T-helper 2 cell treated with Interferon-gamma antibody and Interleukin-4, amounts not matched to agents 100 ng/mL and 5 ng/mL, for 36 hours (primary cell): ENCODE results near the gene GPR156. TPM values are rescaled to one million over a fixed set of nuclear protein-coding genes. Genes with fewer than 3 reads are reported as not detected.
"Not testable (repeated sequence)": the region's sequence is repeated elsewhere in the genome, so short reads cannot be mapped to it uniquely, and the experiment has no call there.

ENCODE experiments used
- intact Hi-C: fragments of 100-400 bp; cut with micrococcal nuclease; formaldehyde crosslinking; loops from one replicate; pipeline ENCODE4 v1.15.1; 2023
- total RNA-seq: library from RNA; stranded (reverse); gene quantifications from 2 replicates; pipeline ENCODE4 v1.2.3, GENCODE V29; 2022

Gene GPR156
- total RNA-seq, 1 donor from 2014 or later, result not detected

DNA sequence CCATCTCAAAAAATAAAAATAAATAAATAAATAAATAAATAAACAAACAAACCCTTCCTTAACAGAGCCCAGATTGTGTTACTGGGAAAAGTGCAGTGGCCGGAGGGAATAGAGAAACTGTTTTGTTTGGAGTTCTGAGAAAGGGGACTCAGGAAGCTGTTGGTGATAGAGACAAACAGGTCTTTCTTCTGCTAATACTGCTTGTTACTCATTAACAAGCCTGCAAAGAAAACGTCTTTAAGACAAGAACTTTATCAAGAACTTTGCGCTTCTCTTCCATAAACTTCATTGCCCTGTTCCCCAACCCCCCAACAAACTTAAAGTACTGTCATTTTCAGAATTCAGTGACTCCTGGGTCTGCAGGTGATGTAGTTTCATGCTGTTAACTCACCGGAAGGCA, 122.0 kb downstream of the GPR156 start:
- intact Hi-C loops, result no loop called here

DNA sequence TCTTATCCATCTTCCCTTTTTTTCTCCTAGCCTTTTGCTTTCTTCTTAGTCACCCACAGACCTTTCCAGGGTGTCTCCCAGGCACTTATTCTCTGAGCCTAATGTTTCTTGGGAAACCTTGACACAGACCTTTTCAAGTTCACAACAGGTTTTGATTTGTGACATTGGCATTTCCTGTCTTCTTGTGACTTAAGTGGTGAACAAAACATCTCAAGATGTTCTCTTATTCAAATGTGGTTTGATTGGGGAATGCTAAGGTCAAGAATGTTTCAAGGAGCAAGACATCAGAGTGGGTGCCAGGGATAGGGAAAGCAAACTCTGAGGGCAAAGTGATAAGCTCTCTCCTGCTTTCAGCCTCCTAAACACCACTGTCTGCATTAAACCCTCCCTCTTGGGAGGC, 122.6 kb downstream of the GPR156 start:
- intact Hi-C loops, result no loop called here

DNA sequence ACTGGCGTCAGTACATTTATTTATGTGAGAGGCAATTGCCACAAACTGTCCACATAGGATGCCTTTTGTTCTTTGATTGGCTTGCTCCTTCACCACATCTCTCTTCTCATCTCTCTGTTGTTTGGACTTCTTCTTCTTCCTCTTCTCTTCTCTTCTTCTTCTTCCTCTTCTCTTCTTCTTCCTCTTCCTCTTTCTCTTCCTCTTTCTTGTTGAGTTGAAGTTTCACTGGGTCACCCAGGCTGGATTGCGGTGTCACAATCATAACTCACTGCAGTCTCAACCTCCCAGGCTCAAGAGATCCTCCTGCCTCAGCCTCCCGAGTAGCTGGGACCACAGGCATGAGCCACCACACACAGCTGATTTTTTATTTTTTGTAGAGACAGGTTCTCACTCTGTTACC, 123.1 kb downstream of the GPR156 start:
- intact Hi-C loops, result no loop called here

DNA sequence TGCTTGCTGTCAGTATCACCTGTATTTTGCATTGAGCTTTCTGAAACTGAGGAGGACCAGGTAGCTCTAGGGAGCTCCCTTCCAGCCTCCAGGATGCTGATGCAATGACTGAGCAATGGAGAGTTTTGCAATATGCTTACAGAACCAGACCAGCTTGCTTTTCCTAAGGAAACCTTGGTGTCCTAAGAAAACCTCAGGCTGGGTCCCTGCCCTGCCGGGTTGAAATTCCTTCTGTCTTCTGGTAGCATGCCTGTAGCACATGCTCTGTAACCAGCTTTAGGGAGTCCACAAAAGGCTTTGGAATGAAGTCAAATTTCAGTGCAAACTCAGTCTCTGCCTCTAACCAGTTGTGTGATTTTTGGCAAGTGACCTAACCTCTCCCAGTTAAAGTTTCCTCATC, 125.0 kb downstream of the GPR156 start:
- intact Hi-C loops, result no loop called here

DNA sequence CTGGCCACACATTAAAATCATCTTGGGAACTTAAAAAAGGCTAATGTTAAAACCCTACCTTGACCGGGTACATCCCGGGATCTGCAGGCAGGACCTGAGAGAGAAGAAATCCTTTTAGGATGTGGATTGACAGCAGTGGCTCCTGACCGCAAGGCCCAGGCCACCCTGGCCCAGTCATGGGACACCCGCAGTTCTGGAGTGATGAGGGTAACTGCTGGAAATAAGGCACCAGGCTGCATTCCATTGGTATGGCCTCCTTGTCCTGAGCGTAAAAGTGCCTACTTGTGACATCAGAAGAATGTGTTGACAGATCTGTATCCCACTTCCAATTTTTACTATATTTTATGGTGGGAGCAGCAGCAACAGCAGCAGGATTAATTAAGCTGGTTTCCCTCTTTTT, 127.3 kb downstream of the GPR156 start:
- intact Hi-C loops, result no loop called here

DNA sequence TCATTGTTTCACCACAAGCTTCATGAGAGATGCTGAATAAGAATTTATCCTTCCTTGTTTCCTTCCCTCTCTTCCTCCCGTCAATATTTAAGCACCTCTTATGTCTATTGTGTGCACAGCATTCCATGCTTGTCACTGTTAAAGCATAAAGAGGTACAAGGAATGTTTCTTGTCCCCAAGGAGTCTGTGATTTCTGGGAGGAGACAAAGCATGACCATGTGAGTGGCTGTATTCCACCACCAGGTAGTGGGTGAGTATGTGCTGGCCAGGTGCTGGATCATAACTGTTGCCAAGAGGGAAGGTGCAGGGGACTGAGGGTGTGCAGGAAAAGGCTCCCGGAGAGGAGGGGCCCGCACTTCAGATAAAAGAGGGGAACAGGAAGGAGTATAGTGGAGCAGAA, 127.9 kb downstream of the GPR156 start:
- intact Hi-C loops, result no loop called here

DNA sequence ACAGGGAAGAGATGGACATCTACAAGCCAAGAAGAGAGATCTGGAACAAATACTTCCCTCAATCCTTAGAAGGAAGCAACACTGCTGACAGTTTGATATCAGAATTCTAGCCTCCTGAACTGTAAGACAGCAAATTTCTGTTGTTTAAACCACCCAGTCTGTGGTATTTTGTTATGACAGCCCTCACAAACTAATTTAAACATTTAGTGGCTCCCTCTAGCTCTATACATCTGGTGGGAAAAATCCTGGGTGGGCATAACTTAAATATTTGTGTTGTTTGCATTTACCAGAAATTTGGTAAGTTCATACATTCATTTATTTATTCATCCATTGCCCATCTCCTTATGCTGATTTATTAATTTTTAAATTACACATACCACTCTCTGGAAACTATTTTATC, 128.3 kb downstream of the GPR156 start:
- intact Hi-C loops, result no loop called here

DNA sequence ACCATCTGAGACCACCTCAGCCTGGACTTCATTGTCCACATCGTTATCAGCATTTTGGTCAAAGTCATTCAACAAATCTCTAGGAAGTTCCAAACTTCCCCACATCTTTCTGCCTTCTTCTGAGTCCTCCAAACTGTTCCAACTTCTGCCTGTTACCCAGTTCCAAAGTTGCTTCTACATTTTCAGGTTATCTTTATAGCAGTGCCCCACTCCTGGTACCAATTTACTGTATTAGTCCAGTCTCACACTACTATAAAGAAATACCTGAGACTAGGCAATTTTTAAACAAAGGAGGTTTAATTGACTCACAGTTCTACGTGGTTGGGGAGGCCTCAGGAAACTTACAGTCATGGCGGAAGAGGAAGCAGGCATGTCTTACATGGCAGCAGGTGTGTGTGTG, 129.3 kb downstream of the GPR156 start:
- intact Hi-C loops, result not testable (repeated sequence)

DNA sequence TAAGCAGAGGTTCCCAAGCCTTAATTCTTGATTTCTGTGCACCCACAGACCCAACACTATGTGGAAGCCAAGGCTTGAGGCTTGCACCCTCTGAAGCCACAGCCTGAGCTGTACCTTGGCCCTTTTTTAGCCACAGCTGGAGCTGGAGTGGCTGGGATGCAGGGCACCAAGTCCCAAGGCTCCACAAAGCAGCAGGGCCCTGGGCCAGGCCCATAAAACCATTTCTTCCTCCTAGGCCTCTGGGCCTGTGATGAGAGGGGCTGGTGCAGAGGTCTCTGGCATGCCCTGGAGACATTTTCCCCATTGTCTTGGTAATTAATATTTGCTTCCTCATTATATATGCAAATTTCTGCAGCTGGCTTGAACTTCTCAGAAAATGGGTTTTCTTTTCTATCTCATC, 129.9 kb downstream of the GPR156 start:
- intact Hi-C loops, result no loop called here

DNA sequence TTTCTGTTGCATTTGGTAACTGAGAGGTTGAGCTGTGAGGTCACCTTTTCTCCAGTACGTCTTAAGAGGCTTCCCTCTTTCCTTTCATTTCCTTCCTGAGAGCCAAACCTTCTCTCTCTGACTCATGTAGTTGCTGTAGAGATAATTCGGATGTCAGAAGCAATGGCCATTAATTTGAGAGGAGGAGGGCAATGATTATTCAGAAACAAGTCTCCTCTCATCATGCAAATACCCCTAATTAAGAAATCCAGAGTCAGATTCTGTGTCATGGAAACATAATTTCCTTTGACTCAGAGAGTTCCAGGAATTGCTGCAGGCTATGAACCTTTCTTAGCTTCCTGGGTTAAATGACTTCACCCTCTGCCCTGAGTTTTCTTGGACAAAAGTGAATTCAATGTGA, 131.7 kb downstream of the GPR156 start:
- intact Hi-C loops, result no loop called here

DNA sequence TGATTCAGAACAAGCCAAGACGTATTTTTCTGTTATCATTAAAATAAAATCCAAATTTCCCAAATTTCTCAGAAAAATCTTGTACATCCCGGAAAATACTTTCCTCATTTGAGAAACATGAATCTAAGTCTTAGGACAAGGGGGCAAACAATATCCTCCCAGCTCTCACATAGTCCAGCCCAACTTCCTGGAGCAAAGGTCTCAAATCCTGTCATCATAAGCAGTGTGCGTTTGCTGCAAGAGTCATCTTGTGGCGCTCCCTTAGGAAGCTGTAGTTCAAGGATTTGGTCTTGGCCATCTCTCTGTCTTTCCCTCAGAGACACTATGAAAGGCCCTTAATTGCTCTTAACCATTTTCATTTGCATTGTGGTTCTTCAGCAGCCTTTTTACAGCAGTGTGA, 133.2 kb downstream of the GPR156 start:
- intact Hi-C loops, result no loop called here

DNA sequence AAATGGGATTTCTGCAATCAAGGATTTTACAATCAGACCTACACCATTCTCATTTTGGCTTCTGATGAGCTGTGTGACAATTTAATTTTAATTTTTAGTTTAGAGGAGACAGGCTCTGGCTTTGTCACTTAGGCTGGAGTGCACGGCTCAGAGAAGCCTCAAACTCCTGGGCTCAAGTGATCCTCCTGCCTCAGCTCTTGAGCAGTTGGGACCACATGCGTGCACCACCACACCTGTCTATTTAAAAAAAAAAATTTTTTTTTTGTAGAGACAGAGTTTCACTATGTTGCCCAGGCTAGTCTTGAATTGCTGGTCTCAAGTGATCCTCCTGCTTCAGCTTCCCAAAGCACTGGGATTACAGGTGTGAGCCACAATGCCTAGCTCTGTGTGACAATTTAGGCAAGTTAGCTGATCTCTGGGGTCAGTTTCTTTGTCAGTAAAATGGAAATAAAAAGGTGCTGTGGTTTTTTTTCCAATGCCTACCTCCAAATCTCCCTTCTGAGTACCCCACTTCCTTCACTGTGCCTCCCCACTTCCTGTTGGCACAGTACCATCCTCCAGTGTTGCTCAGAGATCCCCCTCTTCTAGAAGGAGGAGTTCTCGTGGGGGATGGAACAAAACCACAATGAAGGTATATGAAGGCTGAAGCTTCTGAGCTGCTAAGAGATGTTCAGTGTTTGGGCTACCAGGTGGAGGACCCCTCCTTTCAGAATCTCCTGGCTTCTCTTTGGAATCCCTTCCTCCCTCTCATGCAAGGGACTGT, 136.7 kb downstream of the GPR156 start:
- intact Hi-C loops, result no loop called here

DNA sequence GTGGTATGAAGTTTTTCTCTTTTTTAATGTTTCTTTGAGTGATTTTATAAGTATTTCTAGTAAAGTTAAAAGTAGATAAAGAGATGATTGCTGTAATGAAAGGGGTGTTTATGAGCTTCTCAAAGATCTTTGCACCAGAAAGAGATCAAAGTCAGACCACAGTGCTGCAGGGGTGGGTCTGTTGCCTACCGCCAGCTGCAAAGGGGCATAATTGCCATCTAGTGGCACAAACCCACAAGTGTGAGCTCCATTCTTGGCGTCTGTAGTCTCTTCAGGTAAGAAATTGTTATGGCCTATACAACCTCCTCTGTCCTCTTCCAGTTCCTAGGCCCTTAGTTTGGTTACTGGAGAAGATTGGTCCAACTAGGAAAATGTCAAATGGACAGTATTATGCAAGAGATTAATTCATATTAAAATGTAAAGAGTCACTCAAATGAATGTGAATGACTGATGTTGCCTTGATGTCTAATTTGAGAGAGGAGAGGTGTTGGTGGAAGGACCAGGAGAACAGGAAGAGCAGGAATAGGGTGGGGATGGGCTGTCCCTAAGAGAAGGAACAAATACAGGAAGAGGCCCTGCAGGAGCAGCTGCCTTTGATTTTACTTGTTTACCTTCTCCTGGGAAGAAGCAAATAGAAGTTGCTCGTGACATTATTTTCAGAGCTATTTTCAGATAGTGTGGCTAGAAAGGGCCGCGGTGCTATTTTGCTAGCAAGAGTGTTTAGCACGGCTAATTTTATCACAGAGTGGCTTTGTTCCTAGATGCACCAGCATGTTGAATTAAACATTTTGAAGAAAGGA, 137.8 kb downstream of the GPR156 start:
- intact Hi-C loops, result loop anchor here (1.0 kb wide), 1 partner anchor 255 kb away; no protein-coding TSS in a partner anchor

DNA sequence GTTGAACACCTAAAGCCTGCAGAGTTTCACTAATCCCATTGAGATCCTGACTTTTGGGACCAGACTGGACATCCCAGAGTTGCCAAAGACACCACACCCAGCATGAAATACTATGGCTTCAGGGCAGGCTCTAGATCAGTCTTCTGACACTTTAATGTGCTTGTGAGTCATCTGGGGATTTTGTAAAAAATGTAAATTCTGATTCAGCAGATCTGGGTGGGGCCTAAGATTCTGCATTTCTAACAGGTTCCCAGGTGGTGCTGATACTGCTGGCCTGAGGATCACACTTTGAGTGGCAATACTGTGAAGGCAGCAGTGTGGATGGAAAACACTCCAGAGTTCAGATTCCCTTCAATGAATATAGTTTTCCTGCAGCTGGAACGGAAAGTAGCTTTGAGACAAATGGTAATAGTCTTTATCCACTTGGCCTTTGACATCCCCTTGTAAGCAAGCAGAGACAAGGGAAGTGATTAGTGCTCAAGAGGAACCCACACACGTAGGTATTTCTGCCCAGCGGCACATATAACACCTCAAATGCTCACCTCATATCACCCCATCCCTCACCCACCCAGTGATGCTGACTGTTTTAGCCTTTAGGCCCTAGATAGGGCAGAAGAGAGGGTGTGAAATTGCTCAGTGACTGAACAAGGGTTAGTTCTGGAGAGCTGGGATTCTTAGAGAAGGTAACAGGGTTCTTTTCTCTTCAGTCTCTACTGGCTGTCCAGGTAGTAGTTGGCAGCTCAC, 139.3 kb downstream of the GPR156 start:
- intact Hi-C loops, result loop anchor here (1.0 kb wide), 1 partner anchor 324 kb away; no protein-coding TSS in a partner anchor

DNA sequence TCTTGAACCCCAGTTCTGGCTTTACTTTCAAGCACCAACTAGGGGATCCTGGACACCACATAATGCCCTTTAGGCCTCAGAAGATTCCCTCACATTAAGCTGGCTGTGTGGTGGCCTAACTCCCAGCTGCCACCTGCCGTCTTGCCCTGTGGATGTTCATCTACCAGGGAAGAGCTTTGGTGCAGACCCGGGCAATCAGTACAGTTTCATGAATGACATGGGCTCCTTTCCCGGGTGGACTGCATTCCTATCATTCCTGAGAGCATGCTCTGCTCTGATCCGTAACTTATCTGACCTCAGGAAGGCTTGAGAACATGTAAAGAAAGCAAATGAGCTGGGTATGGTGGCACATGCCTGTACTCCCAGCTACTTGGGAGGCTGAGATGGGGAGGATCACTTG, 140.8 kb downstream of the GPR156 start:
- intact Hi-C loops, result no loop called here

DNA sequence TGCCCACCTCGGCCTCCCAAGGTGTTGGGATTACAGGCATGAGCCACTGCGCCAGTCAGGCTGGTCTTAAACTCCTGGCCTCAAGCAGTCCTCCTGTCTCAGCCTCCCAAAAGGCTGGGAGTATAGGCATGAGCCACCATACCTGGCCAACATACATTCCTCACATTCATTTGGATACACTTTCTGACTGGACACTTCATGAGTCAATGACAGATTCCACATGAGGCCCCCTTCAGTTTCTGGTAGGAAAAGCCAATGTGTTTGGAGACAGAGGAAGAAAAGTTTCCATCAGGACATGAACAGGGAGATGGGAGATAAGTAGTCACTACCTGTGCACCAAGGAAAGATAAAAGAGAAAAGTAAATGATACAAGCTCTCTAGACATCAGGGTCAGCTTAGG, 141.3 kb downstream of the GPR156 start:
- intact Hi-C loops, result no loop called here

DNA sequence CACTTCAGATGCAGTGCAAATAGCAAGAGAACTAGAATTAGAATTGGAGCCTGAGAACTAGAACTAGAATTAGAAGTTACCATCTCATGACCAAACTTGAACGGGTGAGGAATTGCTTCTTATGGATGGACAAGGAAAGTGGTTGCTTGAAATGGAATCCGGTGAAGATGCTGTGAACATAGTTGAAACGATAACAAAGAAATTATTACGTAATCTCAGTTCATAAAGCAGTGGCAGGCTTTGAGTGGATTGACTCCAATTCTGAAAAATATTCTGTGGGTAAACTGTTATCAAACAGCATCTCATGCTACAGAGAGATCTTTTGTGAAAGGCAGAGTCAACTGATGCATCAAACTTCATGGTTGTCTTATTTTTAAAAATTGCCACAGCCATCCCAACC, 142.8 kb downstream of the GPR156 start:
- intact Hi-C loops, result no loop called here

DNA sequence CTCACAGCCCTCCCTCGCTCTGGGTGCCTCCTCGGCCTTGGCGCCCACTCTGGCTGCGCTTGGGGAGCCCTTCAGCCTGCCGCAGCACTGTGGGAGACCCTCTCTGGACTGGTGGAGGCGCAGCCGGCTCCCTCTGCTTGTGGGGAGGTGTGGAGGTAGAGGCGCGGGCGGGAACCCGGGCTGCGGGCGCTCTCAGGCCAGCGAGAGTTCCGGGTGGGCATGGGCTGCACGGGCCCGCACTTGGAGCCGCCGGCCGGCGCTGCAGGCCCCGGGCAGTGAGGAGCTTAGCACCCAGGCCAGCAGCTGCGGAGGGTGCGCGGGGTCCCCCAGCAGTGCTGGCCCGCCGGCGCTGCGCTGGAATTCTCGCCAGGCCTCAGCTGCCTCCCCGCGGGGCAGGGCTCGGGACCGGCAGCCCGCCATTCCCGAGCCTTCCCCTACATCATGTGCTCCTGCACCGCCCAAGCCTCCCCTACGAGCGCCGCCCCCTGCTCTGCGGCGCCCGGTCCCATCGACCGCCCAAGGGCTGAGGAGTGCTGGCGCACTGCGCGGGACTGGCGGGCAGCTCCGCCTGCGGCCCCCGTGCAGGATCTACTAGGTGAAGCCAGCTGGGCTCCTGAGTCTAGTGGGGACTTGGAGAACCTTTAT, 144.8 kb downstream of the GPR156 start:
- intact Hi-C loops, result no loop called here

DNA sequence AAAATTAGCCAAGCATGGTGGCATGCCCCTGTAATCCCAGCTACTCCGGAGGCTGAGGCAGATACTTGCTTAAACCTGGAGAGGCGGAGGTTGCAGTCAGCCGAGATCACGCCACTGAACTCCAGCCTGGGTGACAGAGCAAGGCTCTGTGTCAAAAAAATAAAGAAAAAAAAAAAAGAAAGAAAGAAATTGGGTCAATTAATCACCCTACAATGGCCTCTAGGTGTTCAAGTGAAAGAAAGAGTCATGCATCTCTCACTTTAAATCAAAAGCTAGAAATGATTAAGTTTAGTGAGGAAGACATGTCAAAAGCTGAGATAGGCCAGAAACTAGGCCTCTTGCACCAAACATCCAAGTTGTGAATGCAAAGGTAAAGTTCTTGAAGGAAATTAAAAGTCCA, 145.9 kb downstream of the GPR156 start:
- intact Hi-C loops, result no loop called here

DNA sequence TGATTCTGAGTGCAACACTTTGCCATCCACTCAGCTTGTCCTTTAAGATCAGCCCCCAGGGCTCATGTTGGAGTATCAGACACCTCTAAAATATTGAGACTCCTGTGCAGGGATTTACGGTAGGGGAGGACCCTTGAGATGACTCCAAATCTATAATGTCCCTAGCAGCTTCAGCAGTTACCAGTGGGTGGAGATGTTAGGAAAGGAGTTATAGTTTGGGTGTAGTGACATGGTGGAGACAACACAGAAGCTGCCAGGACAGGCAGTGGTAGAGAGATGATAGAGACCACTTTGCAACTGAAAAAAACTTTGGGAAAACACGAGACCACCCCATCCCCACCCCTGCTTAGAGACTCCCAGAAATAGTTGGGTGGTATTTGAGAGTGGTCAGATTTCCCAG, 147.5 kb downstream of the GPR156 start:
- intact Hi-C loops, result no loop called here

DNA sequence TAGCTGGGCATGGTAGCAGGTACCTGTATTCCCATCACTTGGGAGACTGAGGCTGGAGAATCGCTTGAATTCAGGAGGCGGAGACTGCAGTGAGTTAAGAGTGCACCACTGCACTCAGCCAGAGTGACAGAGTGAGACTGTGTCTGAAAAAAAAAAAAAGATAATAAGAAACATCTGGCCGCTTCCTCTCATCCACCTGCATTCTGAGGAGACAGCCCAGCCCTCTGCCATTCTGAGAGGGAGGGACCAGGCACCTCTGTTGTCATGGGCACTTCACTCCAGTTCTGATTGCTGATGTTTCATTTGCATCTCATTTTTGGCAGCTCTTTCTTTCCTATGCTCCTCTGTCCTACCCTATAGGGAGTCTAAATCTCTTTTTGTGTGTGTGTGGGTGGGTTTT, 154.4 kb downstream of the GPR156 start:
- intact Hi-C loops, result no loop called here
